Left hindlimb (tissue), 1 donor: ENCODE measurements around the gene THBS2.
"Not testable (repeated sequence)": the region's sequence is repeated elsewhere in the genome, so short reads cannot be mapped to it uniquely, and the experiment has no call there.

Experiments
- DNase-seq: peaks from one replicate; pipeline ENCODE4 v3.0.0-alpha.2; 2018

Gene THBS2

DNA sequence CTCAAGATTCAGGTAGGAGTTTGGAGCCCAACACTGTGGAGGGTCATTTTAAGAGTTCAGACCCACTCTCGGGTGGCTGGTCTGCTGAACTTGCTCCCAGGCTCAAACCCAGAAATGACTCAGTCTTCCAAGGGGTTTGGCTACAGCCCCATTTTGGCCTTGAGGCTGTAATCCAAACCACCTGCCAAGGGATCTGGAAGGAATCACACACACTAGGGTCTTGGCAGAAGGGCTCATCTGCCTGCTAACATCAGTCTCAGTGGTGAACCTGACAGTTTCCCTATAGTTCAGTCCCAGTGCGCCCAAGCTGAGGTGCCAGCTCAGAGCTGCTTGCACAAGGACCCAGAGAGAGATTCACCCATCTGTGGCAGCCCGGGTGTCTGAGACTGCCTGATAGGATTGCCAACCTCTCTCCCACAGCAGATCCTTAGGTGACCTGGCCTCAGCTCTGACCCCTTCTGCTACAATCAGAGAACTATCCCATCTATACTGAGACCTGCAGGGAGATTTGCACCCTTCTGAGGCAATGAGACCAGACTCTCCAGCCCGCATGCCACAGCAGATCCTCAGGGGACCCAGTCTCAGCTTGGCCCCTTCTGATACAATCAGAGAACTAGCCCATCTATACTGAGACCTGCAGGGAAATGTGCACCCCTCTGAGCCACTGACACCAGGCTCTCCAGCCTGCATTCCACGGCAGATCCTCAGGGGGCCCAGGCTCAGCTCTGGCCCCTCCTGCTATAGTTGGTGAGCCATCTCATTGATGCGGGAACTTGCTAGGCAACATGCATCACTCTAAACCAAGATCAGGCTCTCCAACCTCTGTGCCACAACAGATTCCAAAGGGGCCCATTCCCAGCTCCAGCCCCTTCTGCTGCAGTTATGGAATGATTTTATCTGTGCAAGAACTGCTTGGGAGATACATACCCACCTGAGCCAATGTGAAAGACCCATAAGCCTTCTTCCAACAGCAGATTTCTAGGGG is 48.2 kb downstream of the THBS2 start:
- peak; percentile 56 for DNase-seq

DNA sequence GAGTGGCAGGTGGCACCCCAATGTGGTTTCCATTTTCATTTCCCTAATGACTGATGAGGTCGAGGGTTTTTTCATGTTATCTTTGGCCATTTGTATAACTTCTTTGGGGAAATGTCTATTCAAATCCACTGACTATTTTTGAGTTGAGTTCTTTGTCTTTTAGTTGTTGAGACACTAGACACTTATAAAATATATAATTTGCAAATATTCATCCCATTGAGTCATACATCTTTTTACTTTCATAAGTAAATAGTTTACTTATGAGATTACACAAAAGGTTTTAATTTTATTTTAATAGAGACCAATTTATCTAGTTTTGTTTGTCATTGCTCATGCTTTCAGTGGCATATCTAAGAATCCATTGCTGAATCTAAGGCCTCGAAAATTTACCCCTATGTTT is 49.5 kb downstream of the THBS2 start:
- no peak for DNase-seq

DNA sequence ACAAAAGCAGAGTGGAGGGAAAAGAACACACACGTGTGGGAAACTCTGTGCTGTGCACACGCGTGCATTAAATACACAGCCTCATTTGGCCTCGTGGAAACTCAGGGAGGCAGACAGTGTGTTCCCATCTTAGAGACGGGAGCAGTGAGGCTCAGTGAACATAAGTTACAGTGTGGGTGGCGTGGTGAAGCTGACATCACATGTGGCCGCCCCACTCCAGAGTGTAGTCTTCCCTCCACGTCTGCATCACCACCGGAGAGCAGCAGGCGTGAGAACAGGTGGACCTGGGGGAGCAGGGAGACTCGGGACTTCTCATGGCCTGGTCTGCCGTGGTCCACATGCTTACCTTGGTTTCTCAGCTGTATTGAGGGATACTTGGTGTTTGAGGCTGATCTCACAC is 51.7 kb downstream of the THBS2 start:
- no peak for DNase-seq

DNA sequence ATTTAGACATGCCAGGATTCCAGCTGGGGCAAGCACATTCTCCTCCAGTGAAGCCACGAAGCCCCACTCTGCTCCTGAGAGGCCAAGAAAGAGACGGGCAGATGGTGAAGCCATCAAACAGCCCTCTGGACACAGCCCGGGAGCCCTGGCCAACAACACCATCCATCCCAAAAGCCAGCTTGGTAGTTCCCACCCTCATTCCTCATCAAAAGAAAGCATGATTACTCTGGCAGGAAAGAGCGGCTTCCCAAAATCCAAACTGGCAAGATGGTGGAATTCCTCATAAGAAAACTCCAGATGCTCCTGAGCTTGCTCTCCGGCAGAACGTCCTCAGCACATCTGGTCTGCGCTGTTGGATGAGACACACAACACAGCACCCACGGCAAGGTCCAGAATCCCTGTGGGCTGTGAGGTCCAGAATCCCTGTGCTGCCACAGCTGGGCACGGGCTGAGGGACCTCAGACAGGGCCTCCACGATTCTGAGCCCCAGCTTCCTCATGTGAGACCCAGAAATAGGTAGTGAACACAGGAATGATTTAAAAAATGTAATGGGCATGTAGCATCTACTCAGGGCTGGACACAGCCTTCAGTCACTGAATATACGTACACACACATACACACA is 52.6 kb downstream of the THBS2 start:
- DNase-seq: peak; percentile 72

DNA sequence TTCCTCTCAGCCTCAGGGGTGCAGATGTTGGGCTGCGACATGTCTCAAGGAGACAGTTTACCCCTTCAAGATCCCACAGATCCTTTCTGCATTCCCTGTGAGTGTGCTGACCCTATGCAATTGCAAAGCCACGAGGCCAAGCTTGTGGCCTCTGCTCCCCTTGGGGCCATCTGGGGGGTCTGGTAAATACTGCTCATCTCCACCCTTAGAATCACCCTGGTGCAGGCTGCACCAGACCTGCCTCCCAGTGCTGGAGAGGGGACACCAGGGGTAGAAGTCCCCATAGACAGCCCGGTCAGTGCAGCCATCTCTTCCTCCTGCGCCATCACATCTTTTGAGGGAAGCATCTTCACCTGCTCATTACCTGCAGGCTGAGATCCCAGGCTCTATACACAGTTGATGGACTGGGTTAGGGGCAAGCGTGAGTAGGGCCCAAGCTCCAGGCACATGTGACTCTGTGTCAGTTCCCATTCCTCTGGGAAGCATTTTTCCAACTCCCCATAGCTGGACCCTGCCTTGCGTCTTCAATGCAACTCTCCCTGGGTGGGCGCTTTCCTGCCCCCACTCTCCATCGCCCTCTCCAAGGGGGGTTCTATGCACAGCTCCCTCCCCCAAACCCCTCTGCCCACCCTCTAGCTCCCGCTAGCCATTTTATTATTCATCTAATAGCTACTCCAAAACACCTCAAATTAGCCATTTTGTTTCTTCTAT is 53.9 kb downstream of the THBS2 start:
- DNase-seq: no peak

DNA sequence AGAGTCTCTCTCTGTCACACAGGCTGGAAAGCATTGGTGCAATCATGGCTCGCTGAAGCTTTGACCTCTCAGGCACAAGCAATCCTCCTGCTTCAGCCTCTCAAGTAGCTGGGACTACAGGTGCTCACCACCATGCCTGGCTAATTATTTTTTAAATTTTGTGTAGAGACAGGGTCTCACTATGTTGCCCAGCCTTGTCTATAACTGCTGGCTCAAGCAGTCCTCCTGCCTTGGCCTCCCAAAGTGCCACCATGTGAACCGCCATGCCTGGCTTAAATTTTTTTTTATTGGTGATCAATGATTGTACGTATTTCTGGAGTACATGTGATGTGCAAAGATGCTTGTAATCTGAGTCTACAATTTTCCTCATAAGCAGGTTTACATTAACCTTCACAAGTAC is 54.8 kb downstream of the THBS2 start:
- DNase-seq: no peak

DNA sequence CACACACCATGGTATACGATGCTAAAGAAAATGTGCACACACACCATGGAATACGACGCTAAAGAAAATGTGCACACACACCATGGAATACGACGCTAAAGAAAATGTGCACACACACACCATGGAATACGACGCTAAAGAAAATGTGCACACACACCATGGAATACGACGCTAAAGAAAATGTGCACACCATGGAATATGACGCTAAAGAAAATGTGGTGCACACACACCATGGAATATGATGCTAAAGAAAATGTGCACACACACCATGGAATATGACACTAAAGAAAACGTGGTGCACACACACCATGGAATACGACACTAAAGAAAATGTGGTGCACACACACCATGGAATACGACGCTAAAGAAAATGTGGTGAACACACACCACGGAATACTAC is 55.7 kb downstream of the THBS2 start:
- not testable (repeated sequence) for DNase-seq

DNA sequence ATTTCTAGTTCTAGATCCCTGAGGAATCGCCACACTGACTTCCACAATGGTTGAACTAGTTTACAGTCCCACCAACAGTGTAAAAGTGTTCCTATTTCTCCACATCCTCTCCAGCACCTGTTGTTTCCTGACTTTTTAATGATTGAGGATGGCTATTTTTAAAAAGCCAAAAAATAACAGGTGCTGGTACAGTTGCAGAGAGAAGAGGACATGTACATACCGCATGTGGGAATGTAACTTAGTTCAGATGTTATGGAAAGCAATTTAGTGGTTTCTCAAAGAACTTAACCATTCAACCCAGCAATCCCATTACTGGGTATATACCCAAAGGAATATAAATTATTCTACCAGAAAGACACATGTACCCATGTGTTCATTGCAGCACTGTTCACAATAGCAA is 57.4 kb downstream of the THBS2 start:
- not testable (repeated sequence) for DNase-seq

DNA sequence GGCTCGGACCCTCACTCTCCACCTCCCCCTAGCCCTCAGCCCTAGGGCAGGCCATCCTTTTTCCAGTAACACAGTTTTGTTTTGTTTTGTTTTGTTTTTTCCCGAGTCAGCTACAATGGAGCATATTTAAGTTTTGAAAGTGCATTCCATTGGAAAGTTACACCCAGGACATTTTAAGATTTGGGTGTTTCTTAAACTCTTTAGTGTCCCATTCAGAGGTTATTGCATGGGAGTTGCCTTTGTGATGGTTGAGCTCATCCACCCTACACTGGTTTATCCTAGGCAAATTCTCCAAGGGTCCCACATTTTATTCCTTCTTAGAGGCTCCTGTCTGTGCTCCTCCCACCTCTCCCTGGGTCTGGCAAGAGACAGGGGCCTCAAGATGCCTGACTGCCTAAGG is 58.9 kb downstream of the THBS2 start:
- no peak for DNase-seq

DNA sequence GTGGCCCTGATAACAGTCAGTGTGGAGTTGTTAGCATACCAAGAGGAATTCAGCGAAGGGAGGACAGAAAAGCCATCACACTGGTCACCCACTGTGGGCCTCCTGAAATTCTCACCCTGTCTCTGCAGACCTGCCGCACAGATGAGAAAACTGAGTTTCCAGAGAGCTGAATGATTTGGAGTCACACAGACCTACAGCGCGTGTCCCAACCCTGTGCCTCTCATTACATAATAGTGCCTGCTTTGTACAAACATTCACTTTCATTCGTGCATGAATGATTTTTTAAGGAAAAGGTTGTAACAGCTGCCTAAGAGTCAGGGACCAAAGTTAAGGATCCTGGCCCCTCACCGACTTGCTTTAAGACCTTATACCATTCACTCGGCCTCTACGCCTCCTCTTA is 62.7 kb downstream of the THBS2 start:
- DNase-seq: no peak

DNA sequence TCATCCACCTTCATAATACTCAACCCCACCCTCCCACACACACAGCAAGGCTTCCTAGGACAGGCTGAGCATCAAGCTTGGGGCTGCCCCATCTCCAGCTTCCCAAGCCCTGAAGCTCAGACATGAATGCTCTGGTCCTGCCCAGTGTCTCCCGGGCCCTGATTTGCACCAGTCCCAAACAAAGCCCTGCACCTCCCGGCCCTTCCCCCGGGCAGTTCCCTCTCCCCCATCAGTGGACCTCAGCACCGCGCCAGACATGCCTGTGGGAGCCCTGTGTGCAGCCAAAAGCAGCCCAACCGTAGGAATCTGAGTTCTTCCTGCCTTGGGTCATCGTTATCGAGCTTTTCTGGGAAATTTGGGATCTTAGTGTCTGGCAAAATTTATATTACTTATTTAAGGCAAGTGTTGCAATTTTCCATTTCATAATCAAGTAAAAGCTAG is 63.5 kb downstream of the THBS2 start:
- peak; percentile 88 for DNase-seq

DNA sequence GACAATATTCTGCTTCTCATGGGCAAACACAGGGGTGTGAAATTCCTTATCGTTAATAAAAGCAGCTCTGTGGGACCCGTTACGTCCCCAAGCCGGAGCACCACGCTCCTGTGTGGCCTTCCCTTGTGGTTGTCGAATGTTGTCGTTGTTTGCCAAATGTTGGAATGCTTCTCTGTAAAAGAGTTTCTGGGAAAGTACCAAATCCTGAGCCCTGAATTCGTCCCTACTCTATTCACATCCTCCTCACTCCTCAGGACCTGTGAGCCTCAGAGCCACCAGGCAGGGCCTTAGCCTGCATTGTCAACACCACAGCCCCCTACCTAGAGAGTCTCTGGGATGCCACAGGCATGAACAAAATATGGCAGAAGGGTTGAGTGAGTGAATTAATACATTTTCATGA is 64.0 kb downstream of the THBS2 start:
- DNase-seq: no peak

DNA sequence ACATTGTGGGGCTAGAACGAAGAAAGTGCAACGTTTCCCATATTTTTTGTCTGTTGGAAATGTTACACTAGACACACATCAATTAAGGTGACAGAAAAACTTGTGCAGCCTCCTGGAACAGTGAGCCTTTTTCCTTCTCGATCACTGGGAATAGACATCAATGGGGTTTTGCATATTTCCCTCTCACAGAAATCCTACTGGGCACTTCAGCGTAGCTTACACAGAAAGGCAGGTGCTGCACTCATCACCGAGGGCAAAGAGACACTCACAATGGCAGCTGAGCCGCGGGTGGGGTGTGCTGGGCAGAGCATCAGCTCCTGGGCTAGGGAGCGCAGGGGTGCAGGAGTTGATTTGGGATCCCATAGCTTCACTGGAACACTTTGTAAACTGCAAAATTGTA is 64.5 kb downstream of the THBS2 start:
- no peak for DNase-seq

DNA sequence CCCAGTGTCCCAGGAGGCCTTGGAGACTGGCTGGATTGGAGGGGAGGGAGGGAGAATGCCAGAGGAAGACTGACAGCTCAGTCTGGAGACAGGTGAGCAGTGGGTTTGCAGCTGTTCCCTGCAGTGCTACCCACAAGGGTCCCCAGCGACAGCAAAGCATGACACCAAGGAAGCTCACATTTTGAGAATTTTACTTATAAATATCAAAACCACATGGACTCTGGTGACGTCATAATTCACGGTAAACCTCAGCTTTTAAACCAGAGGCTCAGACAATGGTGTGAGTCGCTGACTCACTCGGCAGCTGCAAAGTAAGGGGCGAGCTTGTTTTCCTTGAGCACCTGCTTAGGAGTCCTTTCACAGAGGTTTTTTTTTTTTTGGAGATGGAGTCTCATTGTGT is 65.2 kb downstream of the THBS2 start:
- DNase-seq: no peak

DNA sequence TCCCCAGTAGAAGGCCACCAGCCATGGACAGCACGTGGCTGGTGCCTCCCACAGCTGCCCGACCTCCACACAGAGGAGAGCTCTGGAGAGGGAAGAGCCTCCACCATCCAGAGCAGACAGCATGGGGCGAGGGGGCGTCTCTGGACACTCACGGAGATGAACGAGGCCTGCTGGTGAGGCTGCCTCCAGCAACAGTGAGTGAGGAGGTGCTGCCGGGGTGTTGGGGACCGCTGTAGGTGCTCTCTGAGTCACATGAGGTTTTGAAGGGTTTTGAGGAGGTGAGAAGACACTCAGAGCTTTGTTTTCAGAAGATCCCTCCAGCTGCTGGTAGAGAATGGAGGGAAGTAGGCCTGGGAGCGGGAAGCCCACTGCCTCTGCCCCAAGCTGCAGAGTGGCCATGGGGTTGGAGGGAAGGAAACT is 65.6 kb downstream of the THBS2 start:
- DNase-seq: no peak

DNA sequence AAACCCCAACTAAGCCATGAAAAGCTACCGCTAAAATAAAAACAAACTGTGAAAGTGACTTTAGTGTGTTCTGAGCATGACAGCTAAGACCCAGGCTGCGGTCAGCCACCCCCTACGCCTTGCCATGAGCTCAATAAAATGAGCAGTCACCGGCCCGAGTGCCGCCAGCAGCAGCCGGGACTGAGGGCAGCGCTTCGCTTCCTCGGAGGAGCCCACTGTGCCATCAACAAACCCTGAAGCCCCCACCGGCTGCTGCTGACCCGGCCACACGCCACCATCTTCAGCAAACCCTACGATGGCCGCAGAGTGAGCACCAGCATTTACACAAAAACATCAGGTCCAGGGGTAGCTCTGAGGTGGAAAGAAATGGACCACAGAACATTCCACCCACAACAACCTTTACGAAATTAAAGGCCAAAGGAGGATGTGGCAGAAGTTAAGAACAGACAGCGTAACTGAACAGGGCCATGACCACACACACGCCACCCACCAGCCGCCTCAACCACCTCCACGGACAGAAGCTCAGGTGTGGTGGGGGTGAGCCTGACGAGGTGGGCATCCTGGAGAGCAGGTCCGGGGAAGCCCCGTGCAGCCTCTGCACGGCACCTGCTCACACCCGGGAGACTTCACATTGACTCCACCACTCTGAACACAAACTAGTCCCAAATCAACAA is 67.0 kb downstream of the THBS2 start:
- DNase-seq: no peak

DNA sequence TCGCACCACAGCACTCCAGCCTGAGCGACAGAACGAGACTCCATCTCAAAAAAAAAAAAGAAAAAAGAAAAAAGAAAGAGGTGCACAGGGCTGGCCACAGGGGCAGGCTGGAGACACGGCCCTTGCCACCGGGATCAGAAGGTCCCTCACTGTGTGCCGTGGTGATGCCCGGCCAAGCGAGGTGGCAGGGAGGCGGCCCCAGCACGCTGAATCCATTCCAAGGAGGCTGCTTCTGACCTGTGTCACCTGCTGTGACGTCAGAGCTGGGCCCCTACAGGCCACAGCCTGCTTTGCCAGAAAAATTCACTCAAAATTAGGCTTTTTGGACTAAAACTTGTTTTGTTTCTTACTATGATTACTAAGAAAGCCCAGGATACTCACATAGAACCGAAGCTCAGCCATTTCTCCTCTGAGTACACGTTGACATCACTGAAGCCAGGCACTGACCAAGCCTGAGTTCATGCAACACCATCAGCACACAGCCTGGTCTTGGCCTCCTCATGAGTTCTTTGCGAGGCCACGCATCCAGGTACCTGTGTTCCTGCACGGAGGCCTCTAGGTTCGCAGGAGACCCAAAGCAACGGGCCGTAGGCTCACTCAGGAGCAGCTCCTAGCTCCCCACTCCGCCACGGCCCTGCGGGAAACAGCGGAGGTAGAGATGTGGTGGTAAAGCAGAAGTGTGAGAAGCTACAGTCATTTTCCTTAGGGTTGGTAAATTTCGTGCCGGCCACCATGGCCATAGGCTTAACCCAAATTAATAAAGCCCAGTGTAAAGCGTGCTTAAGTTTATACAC is 67.8 kb downstream of the THBS2 start:
- DNase-seq: no peak

DNA sequence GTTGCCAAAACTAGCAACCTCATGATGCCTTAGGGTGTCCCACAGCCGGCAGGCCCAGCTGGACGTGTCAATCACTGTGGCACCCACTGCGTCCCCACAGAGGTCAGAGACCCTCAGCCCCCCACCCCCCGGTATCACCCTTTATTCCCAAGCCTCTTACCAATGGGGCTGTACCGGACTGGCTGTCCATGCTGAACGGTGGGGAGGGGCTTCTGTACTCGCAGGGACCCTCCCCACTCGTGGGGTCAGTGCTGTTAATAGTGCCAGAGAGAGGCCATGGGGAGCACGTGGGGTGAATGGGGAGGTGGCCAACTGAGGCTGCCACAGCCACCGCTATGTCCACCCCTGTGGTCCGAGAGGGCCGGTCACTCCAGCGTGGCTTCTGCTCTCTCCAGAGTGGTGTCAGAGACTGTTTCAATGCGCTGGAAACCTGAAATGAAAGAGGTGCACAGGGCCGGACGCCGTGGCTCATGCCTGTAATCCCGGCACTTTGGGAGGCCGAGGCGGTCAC is 68.6 kb downstream of the THBS2 start:
- DNase-seq: peak; percentile 25

DNA sequence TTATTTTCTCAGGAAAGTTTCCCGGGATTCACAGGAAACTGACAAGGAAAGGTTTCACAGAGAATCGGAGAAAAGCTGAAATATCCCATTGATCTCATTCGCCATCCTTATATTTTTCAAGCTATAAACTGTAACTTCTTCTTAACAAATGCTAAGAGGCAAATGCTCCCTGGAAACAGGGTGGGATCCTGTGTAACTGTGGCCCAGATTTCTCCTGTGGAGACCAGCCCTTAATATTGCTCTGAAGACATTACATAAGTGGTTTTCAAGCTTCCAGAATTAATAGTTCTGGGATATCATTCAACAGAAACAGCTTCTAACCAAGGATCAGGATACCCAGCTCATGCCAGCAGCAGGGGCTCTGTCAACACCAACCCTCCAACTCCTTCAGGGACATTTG is 69.2 kb downstream of the THBS2 start:
- peak; percentile 26 for DNase-seq

DNA sequence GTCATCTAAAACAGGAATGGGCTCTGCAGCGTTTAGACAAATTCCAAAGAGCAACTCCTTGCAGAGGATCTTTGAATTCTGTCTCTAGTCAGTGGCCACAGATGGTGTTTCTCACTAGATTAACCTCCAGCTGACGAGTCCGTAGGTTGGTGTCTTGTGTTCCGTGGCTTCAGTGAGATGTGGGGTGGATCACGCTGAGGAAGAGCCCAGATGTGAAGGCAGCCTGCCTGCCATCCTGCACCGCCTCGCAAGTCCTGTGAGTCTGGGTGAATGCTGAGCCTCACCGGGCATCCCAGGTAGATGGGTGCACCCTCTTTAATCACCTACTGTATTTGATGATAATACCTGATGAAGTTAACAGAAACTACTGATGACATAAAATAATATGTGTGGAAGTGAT is 70.4 kb downstream of the THBS2 start:
- DNase-seq: peak; percentile 3

DNA sequence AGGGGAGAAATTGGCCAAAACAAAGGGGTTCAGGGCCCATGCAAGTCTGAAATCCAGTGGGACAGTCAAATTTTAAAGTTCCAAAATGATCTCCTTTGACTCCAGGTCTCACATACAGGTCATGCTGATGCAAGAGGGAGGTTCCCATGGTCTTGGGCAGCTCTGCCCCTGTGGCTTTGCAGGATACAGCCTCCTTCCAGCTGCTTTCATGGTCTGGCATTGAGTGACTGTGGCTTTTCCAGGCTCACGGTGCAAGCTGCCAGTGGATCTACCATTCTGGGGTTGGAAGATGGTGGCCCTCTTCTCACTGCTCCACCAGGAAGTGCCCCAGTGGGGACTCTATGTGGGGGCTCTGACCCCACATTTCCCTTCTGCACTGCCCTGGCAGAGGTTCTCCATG is 73.8 kb downstream of the THBS2 start:
- peak; percentile 2 for DNase-seq
